ENCODE results near the gene USP47.

USP47 gene

DNA sequence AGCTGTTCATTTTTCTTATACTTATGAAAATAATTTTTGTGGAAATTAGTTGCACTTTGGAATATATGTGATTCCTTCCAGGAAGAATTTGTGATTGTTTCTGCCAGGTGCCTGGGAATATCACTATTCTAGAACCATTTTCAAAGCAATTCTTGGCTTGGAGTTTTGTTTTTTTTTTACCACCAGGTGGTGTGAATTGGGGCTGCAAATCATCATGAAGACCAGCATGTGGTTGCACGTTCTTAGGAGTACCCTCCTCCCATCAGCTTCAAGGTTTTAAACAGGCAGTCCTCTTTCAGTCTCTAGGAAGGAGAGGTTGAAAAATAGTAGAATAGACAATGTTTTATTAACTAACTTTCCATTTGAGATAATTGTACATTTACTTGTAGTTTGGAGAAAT lies 25.9 kb downstream of the USP47 start:
- no peak for DNase-seq (ENCODE audit: low spot score)

DNA sequence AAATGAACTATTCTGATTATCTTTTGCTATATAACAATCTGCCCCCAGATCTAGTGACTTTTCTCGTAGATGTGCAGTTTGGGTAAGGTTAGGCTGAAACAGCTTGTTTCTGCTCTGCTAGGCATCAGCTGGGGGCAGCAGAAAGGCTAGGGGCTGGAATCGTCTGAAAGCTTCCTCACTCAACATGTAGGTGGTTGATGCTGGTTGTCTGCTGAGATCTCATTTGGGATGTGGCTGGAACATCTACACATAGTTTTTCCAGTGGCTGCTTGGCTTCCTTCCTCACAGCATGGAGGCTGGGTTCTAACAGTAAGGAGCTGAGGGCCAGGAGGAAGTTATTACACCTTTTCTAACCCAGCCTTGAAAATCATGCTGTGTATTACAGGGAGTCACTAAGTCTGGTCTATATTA lies 30.2 kb downstream of the USP47 start:
- DNase-seq (ENCODE audit: low spot score): no peak

DNA sequence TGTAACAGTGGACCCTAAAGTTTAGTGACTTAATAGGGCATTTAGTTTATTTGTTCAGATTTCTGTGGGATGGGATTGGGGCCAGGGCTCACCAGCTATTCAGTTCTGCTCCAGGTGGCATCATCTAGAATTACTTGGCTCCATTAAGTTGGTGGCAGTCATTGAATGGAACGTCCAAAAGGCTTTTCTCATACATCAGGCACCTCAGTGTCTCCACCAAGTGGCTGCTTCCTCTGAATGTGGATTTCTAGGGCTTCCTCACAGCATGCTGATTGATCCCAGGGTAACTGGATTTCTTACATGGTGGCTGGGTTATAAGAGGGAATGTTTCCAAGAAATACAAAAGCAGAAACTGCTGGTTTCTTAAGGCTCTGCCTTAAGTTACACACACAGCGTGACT lies 34.7 kb downstream of the USP47 start:
- DNase-seq (ENCODE audit: low spot score): peak; percentile 25

DNA sequence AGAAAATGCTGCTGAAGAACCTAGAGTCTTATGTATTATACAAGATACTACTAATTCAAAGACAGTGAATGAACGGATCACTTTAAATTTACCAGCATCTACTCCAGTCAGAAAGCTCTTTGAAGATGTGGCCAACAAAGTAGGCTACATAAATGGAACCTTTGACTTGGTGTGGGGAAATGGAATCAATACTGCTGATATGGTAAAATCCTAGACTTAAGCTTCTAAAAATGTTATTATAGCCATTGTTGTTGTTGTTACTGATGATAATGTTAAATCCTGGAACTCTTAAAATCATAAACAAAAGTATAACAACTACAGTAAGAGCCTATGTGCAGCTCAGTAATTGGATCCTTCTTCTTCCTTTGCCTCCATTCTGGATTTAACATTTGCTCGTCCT lies 38.4 kb downstream of the USP47 start:
- DNase-seq (ENCODE audit: low spot score): no peak

DNA sequence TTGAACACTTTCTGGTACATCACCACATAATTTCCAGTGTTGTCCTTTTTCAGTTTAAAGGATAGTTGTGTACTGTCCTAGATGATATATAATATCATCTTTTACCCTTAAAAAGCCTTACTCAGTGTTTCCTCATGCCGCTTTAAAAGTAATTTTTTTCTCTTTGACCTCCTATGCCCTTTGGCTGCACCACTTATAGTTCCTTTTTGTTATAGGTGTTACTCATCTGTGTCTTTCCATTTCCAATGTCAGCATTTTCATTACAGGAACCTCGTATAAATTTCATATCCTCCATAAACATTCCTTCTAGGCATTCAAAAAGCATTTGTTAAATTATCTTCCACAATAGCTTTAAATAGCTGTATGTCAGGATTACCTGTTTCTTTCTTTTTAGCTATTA lies 40.8 kb downstream of the USP47 start:
- DNase-seq (ENCODE audit: low spot score): no peak

DNA sequence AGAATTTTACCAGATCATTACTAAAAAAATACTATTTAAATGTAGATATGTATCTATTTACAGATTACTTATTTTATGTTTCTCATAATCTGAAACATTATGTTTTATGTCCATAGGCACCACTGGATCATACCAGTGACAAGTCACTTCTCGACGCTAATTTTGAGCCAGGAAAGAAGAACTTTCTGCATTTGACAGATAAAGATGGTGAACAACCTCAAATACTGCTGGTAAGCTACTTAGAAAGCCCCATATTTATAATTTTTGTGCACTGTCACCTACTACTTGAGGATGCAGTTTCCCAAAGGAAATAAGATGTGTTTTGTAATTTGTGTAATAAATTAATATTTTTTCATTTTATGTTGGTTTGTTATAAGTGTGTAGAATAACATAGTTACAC lies 42.6 kb downstream of the USP47 start:
- DNase-seq (ENCODE audit: low spot score): no peak

DNA sequence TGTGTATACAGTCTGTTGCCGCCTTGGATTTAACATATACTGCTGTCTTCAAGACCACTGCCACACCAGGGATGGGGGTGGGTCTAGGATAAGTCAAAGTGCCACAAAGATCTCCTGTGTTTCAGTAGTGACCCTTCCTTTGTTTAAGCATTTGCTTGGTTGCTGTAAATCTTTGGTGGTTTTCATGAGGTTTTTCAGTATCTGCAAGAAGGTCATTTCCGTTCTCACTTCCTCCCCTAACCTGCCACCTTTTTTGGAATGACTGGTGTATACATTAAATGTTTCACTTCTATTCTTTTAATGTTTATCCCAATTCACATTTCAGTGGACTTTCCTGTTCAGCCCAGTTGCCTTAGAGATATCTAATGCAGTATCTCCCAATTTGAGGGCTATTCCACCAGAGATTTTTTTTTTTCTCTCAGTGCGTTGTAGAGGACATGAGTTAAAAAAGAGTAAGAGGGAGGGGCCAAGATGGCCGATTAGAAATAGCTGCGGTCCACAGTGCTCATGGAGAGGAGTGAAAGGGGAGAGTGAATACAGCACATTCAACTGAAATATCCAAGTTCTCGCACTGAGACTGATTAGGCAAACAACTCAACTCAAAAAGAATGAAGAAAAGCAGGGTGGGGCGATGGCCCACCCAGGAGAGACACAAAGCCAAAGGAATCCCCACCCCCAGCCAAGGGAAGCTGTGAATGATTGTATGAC lies 43.2 kb downstream of the USP47 start:
- DNase-seq (ENCODE audit: low spot score): no peak

DNA sequence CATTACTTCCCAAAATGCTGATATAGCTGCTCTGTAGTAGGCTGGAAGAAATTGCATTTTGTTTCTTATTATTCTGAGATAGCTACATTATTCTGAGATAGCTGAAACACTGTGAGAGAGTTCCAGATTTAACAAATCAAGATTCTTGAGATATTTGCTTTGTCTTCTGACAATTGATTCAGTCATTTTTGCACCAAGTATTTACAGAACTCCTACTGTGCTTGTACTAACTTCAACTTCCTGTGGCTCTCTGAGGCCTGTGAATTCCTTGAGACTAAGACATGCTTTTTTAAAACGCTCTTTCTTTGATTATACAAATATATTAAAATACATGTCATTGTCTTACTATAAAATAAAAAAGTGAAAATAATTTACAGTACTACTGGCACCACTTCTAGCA lies 52.7 kb downstream of the USP47 start:
- no peak for DNase-seq (ENCODE audit: low spot score)

DNA sequence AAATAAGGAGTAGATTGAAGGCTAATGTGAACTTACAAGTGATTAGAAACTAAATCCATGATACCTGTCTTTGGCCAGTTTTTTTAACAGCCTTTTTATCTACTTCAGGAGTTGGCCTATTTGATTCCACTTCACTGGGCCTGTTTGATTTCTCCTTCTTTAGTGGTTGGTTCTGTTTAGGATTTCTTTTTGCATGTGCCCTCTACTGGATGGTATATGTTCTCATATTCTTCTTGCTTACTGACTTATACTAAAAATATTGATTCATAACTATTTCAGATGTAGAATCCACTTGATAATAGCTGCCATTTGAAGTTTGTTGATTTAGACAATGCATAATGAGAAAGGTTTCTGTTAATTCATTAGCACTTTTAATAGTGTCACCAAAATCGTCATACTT lies 53.9 kb downstream of the USP47 start:
- no peak for DNase-seq (ENCODE audit: low spot score)

DNA sequence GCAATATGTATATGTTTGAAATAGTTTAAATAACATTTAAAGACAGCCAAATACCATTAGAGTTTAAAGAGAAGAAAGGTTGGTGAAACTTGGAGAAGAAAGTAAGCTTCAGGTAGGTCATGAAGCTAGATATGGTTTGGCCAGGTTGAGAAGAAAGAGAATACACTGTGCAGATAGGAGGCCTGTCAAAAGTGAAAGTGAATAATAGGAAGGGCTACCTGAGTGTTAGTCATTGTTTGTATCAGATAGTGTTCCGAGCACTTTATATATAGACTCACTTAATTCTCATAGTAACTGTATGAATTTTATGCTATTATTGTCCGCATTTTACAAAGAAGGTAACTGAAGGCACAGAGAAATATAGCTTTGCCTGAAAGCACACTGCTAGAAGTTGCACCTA lies 56.9 kb downstream of the USP47 start:
- DNase-seq (ENCODE audit: low spot score): no peak

DNA sequence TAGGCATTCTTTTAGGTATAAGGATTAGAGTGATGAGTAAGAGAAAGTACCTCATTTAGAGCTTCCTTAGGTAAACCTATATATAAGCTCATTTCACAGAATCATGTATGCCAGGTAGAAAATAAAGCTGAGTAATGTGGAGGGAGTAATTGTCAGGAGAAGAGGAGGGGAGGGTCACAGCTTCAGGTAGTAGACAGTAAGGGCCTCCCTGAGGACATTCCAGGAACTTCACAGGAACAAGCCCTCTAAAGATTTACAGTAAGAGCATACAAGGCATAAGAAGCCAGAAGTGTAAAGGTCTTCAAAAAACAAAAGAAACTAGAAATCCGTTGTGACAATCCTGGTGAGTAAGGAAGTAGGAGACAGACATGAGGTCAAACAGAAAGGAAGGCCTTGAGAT lies 57.6 kb downstream of the USP47 start:
- DNase-seq (ENCODE audit: low spot score): no peak

DNA sequence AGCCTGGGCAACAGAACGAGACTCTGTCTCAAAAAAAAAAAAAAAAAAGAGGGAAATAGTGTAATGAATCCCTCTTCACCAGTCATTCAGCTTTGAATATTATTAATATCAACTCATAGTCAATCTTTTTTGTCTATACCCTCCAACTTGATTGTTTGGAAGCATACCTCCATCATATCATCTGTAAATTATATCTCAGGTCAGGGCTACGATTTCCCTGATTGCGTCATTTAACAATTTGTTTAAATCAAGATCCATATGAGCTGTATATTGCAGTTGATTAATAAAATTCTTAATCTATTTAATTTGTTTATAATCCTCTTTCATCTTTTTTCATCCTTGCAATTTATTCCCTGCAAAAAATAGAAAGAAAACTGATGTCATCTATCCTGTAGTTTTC lies 60.2 kb downstream of the USP47 start:
- DNase-seq (ENCODE audit: low spot score): no peak

DNA sequence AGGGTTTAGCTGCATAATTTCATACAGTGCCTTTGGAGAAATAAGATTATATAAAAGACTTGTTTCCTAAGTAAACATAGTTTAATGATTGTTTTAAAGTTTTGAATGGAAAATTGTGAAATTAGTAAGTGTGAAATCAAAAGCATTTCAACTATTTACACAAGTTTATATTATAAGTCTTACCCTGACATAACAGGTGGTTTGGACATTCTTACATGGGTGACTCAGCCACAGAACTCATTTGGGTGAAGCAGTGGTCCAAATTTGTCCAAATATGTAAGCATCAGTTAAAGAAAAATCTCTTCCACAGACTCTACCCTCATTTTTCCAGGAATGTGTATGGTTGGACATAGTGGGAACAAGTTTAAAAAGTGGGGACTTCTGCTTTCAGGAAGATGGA lies 68.0 kb downstream of the USP47 start:
- DNase-seq (ENCODE audit: low spot score): no peak

DNA sequence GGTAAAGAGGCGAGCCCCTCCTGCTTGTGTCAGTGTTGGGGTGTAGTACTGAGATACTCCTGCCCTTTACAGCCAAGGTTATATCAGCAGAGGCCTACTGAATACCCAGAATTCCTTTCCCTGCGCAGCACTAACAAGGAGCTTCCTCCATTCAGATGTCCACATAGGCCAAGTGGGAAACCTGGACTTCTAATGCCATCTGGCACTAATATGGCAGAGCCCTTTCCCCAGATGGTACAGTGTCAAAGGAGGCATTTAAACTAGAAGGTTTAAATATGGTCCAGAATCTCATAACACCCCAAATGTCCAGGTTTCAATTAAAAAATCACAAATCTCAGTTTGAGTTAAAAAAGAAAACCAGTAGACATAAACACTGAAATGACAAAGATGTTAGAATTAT lies 68.8 kb downstream of the USP47 start:
- DNase-seq (ENCODE audit: low spot score): no peak

DNA sequence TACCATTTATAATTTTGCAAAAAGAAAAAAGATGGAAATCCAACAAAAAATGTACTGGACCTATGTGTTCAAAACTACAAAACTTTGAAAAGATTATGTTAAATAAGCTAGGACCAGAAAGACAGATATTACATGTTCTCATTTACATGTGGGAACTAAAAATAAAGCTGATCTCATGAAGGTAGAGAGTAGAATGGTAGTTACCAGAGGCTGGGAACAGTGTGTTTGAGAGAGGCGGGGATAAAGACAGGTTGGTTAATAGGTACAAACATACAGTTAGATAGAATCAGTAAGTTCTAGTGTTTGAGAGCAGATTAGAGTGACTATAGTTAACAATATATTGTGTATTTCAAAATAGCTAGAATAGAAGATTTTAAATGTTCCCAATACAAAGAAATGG lies 71.6 kb downstream of the USP47 start:
- DNase-seq (ENCODE audit: low spot score): no peak

DNA sequence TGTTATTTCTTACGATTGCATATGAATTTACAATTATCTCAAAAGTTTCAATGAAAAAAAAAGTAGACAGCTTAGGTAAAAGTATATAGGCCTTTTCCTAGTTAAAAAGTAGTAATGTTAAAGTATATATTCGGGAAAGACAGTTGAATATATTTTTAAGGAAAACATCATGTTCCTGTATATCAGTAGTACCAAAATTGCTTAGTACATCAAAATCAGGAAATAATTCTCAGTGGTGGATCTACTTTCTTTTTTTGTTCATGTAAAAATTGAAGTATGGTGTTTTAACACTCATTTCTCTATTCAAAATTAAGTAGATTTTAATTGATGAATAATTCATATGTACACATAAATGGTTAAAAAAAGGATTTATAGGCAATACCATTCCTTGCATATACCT lies 73.9 kb downstream of the USP47 start:
- no peak for DNase-seq (ENCODE audit: low spot score)

DNA sequence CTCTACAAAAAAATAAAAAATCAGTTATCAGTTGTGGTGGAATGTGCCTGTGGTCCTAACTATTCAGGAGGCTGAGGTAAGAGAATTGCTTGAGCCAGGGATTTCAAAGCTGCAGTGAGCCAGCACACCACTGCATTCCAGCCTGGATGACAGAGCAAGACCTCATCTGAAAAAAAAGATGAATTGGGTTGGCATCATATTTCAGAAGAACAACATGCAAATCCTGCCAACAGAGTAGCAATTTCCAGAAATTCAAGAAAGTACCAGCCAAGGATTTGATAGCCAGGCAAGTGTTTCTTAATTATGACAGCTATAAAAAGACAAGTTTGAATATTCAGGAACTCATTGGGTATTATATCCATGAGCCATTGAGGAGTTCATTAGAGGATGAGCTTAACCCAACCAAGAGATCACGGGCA lies 75.2 kb downstream of the USP47 start:
- no peak for DNase-seq (ENCODE audit: low spot score)

DNA sequence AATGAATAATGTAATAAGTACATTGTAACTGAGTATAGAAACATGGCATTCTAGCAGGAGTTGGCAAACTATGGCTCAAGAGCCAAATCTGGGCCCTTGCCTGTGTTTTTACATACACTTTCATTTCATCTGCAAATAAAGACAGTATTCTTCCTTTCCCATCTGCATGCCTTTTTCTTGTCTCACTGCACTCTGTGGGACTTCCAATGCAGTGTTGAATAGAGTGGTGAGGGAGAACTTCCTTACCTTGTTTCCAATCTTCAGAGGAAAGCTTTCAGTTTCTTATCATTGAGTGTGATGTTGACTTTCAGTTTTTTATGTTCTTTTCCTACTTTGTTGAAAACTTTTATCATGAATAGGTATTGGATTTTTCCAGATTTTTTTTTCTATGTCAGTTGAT lies 82.1 kb downstream of the USP47 start:
- DNase-seq (ENCODE audit: low spot score): no peak

DNA sequence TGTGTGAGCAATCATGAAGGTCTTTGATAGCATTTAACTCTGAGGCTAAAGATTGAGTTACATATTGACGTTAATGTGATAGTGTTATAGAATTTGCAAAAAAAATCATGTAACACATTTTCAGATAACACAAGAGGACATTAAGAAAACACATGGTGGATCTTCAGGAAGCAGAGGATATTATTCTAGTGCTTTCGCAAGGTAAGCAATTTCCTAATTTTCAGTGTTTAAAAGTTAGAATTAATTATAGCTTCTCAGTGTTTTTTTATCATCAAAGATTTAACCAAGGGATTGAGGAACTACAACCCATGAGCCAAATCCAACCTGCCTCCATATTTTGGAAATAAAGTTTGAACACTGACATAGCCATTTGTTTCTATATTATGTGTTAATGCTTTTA lies 88.1 kb downstream of the USP47 start:
- no peak for DNase-seq (ENCODE audit: low spot score)

DNA sequence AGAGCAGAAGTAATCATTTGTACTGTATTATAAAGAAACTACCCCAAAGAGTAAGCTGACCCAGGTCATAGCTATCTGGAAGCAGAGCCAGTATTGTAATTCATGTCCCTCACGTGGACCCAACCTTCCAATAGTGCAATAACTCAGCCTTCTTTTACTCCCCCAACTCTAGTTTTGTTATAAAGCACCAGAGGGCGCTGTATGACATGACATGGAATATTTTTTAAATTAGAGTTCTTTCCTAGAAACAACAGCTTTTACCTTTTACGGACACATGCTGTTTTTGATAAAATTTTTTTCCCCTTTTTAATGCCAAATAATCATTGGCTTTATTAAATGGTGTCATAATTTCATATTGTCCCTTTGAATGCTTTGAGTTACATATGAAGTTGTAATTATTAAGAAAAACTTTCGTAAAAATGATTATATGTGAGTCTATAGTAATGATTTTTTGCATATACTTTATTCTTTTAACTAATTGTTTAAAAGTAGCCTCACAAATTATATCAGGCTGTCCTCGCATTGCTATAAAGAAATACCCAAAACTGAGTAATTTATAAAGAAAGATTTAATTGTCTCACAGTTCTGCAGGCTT lies 89.8 kb downstream of the USP47 start:
- peak; percentile 46 for DNase-seq (ENCODE audit: low spot score)

DNA sequence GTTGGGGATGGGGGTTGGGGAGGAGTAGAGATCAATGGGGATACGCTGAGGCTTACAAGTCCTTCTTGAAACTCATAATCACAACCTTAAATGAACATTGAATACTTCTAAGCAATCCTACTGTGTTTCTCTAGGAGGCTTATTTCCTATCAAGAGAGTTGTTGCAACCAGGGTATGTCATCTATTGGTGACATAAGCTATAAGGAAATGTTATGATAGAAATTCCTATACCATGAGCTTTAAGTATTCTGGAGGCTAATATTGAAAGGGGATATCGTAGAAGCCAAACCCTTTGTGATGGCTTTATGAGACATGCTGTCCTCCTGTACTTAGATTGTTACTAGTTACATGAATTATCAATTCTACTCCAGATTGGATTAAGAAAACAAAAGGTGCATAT lies 93.8 kb downstream of the USP47 start:
- no peak for DNase-seq (ENCODE audit: low spot score)

DNA sequence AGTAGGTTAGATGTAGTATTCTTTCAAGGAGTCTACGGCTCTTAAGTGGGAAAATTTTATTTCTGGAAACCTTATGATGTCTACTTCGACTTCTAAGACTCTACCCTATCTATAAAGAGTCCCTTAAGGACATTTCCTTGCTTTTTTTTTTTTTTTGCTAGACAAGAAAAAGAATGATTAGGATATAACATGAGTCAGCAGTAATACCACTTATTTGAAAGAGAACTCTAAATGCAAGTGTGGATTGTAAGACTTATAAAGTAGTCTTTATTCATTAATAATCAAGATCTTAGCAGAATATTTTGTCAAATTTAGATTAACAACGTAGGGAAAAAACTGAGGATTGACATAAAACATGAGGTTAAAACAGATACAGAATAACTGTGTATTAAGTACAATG lies 95.7 kb downstream of the USP47 start:
- no peak for DNase-seq (ENCODE audit: low spot score)

DNA sequence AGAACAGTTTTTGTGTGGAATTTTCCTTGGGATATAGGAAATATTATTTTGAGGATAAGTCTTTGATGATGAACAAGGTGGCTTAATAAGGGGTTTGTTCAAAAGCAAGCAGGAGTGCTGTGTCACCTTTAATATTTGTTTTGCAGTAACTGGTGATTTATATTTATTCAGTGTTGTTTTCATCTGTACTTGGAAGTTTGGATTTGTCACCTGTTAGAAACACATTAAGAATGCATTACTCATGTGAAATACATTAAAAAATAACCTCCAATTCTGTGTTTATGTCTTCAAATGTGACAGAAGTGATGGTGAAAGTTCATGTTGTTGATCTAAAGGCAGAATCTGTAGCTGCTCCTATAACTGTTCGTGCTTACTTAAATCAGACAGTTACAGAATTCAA lies 96.2 kb downstream of the USP47 start:
- DNase-seq (ENCODE audit: low spot score): no peak

DNA sequence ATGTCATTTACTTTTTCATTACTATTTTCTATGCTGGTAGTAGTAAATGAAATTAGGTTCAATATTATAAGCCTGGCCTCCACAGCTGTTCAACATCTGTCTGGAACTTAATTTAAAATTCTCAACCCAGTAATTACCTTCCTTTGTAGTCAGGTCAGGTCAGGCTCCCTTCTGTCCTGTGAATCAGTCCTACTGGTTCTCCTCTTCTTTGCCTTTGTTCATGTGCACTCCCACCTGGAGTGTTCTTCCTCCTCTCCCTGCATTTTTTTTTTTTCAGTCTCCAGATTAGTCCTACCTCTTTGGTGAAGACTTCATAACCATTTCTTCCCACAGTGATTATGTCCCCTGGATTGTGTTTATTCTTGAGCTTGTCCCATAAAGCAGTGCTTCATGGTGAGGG lies 98.8 kb downstream of the USP47 start:
- no peak for DNase-seq (ENCODE audit: low spot score)

All from D341Med (cell line).